Natural killer cell (primary cell): ENCODE measurements around the gene TMEM273. TPM values are rescaled to one million over a fixed set of nuclear protein-coding genes. Genes with fewer than 3 reads are reported as not detected.
A peak's percentile ranks its signal among the peaks of the same experiment; 100 is the strongest.

Experiments used
- ATAC-seq, 3 donors: fragments of 150-1000 bp in 2 of 3; fragments of 200-7000 bp in 1 of 3; cut with Tn5 transposase; 1 replicate in 1 of 3; 2 replicates in 2 of 3; pipeline ENCODE4 v1.10.0; 2021; ENCODE audit warnings: mild to moderate bottlenecking in 2 of 3, moderate library complexity in 2 of 3
- DNase-seq, 2 donors: peaks; one replicate each; pipeline versions ENCODE4 v3.0.0 to v3.0.0-alpha.2; 2013 to 2021; ENCODE audit warnings: mixed read lengths in 1 of 2
- H3K27ac ChIP-seq: one replicate; pipeline ENCODE4 v1.5.1; 2013; ENCODE audit warnings: mild to moderate bottlenecking, low read length
- H3K27me3 ChIP-seq: one replicate; pipeline ENCODE4 v1.6.1; 2013; ENCODE audit warnings: low read length; ENCODE audit not compliant: control insufficient read depth, insufficient read depth
- H3K36me3 ChIP-seq: one replicate; pipeline ENCODE4 v1.6.1; 2013; ENCODE audit warnings: low read length; ENCODE audit not compliant: control insufficient read depth, insufficient read depth
- H3K4me1 ChIP-seq: one replicate; pipeline ENCODE4 v1.6.1; 2013; ENCODE audit warnings: low read length; ENCODE audit not compliant: control insufficient read depth, insufficient read depth
- H3K4me3 ChIP-seq: one replicate; pipeline ENCODE4 v1.5.1; 2013; ENCODE audit warnings: low read length
- H3K9me3 ChIP-seq: one replicate; pipeline ENCODE4 v1.6.1; 2013; ENCODE audit warnings: low read length; ENCODE audit not compliant: control insufficient read depth, insufficient read depth
- H3K27ac Mint-ChIP-seq, 2 donors: one replicate each; pipeline ENCODE4 v1.8.0; 2022; ENCODE audit warnings: mild to moderate bottlenecking in 2 of 2, mixed read lengths in 2 of 2, moderate library complexity in 1 of 2
- H3K27me3 Mint-ChIP-seq, 2 donors: one replicate each; pipeline ENCODE4 v1.8.0; 2022; ENCODE audit warnings: low read depth in 2 of 2, mixed read lengths in 2 of 2
- H3K36me3 Mint-ChIP-seq: one replicate; pipeline ENCODE4 v1.8.0; 2022; ENCODE audit warnings: mixed read lengths
- H3K4me1 Mint-ChIP-seq, 2 donors: one replicate each; pipeline ENCODE4 v1.8.0; 2022; ENCODE audit warnings: mixed read lengths in 2 of 2
- H3K4me3 Mint-ChIP-seq: one replicate; pipeline ENCODE4 v1.8.0; 2022; ENCODE audit warnings: mild to moderate bottlenecking, moderate library complexity, mixed read lengths
- H3K9me3 Mint-ChIP-seq, 2 donors: one replicate each; pipeline ENCODE4 v1.8.0; 2022; ENCODE audit warnings: mixed read lengths in 2 of 2
- CTCF ChIP-seq: fragments of 200-600 bp; IDR thresholded peaks from one replicate; pipeline ENCODE4 v1.8.0; 2022; ENCODE audit warnings: antibody characterized with exemption
- WGBS: methylation state at CpG from one replicate; pipeline ENCODE4 v1.1.7; 2013; ENCODE audit warnings: missing lambda C conversion rate; ENCODE audit not compliant: insufficient coverage; 5-methylcytosine and 5-hydroxymethylcytosine counted together
- intact Hi-C: fragments of 100-400 bp; cut with micrococcal nuclease; formaldehyde crosslinking; loops from one replicate; pipeline ENCODE4 v1.14.2; 2022
- total RNA-seq, 4 donors: library from RNA; stranded (reverse); fragments of 120-200 nt in 1 of 4; gene quantifications; one replicate each; pipeline versions ENCODE4 v1.2.3 to v1.2.4, GENCODE V29; 2013 to 2022

TMEM273 gene
- total RNA-seq, 3 donors from 2014 or later (not counting 1 experiment from before 2014, with no cell fraction given), result 11.6 to 46.3 (median 29.4) TPM

GRCh38 chr10:49174926-49175500 lies 13.2 kb downstream of the TMEM273 start:
- 95% methylated on average over 10 of the region's 10 CpGs for WGBS
- intact Hi-C loops, result no loop called here
- no peak for DNase-seq
- Histone ChIP-seq H3K36me3 (no peaks in the 10 kb centered on the region), H3K27ac (no peak overlapping the region), H3K9me3 (no peaks in the 10 kb centered on the region), H3K4me1 (peaks cover 95% of the 10 kb centered on the region), H3K4me3 (no peak overlapping the region), H3K27me3 (no peaks in the 10 kb centered on the region)
- Mint-ChIP-seq H3K27me3 (no peaks in the 10 kb centered on the region), H3K9me3 (no peaks in the 10 kb centered on the region), H3K36me3 (no peaks in the 10 kb centered on the region), H3K4me1 (peaks cover 56 to 69% of the 10 kb centered on the region in 2 donors), H3K27ac (peak overlapping the region; percentile 23 to 56), H3K4me3 (no peak overlapping the region)
- ATAC-seq, result no peak
- TF ChIP-seq CTCF, result no peak

DNA sequence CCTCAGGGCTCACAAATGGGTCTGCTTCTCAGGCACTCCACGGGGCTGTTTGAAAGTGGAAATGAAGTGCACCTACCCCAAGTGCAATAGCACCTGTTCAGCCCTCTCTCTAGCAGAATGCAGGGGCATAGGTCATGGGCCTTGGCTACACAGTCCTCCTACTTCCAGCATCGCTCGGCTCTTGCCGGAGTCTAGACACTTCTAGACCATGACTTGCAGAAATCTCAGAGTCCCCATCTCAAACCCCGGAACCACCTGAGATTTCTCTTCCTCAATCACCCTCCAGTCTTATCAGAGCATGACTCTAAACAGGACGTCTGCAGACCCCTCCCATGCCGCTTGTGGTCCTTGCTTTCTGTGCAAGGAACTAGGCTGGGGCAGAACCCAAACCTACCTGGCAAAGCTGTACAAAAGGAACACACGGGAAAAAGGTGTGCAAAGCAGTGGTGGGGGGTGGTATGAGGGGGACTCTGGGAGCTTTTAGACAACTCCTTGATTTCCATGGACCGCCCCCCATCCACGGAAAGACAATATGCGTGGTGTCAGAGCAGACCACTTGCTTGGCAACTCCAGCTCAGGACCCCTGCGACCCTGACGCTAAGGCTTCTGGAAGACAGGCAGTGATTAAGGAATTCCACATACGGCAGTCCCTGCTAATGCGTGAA lies 13.8 kb downstream of the TMEM273 start:
- H3K27ac Mint-ChIP-seq, result peak overlapping the region; percentile 23 to 56
- Histone ChIP-seq H3K4me1 (peaks cover 89% of the 10 kb centered on the region), H3K4me3 (no peak overlapping the region), H3K9me3 (no peaks in the 10 kb centered on the region), H3K27me3 (no peaks in the 10 kb centered on the region), H3K36me3 (no peaks in the 10 kb centered on the region), H3K27ac (no peak overlapping the region)
- no peak overlapping the region for H3K4me3 Mint-ChIP-seq
- peaks cover 57 to 69% of the 10 kb centered on the region in 2 donors for H3K4me1 Mint-ChIP-seq
- DNase-seq, result no peak
- ATAC-seq, result no peak
- H3K9me3 Mint-ChIP-seq, result no peaks in the 10 kb centered on the region
- no peaks in the 10 kb centered on the region for H3K36me3 Mint-ChIP-seq
- intact Hi-C loops, result no loop called here
- H3K27me3 Mint-ChIP-seq, result no peaks in the 10 kb centered on the region
- TF ChIP-seq CTCF, result no peak
- WGBS, result 63% methylated on average over 15 of the region's 15 CpGs

GRCh38 chr10:49173853-49174252 lies 14.3 kb downstream of the TMEM273 start:
- Histone ChIP-seq H3K27ac (no peak overlapping the region), H3K4me1 (peaks cover 88% of the 10 kb centered on the region), H3K27me3 (no peaks in the 10 kb centered on the region), H3K4me3 (no peak overlapping the region), H3K9me3 (no peaks in the 10 kb centered on the region), H3K36me3 (no peaks in the 10 kb centered on the region)
- H3K36me3 Mint-ChIP-seq, result no peaks in the 10 kb centered on the region
- H3K27me3 Mint-ChIP-seq, result no peaks in the 10 kb centered on the region
- 79% methylated on average over 4 of the region's 4 CpGs for WGBS
- DNase-seq (no peak), ATAC-seq (no peak)
- no peak for TF ChIP-seq CTCF
- intact Hi-C loops, result no loop called here
- peaks cover 55 to 65% of the 10 kb centered on the region in 2 donors for H3K4me1 Mint-ChIP-seq
- H3K27ac Mint-ChIP-seq, result peak overlapping the region in 1 of 2 donors; percentile 8
- H3K9me3 Mint-ChIP-seq, result no peaks in the 10 kb centered on the region
- H3K4me3 Mint-ChIP-seq, result no peak overlapping the region
